ENCODE data around the gene CTNS. TPM values are rescaled to one million over a fixed set of nuclear protein-coding genes. Genes with fewer than 3 reads are reported as not detected.
A peak's percentile ranks its signal among the peaks of the same experiment; 100 is the strongest.

Gene CTNS
- total and polyA plus RNA-seq, 2 of the 13 experiments (the other 11 are each of a cell fraction or from before 2014, with no cell fraction given), result 9.5 to 13.7 TPM

DNA sequence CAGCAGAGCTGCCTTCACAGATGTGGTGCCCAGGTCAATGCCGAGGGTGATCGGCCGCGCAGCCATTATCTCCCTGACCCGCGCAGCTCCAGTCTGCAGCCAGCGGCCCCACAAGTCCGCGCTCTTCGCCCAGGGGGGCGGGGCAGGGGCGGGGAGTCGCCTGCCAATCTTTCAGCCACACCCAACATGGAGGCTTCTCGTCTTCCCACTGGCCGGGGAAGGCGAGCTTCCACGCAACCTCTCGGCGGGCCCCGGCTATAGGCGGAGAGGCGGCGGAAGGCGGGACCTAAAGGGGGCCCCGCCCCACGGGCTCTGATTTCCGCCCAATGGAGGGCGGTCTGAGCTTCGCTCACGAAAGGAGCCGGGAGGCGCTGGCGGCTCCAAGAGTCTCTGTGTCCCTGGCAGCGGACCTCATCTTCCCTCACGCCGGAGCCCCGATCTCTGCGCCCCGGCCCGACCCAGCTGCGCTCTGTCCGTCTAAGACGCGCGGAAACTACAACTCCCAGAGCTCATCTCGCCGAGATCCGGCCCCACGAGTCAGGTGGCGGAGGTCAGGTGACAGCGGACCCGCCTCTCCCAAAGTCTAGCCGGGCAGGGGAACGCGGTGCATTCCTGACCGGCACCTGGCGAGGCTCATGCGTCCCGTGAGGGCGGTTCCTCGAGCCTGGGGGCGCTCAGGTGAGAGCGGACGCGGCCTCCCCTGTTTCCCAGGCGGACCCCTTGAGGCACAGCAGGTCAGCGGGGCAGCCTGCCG is at the start of gene CTNS, which contains the start of gene SHPK (continued):
- TF ChIP-seq, protein P1, sequence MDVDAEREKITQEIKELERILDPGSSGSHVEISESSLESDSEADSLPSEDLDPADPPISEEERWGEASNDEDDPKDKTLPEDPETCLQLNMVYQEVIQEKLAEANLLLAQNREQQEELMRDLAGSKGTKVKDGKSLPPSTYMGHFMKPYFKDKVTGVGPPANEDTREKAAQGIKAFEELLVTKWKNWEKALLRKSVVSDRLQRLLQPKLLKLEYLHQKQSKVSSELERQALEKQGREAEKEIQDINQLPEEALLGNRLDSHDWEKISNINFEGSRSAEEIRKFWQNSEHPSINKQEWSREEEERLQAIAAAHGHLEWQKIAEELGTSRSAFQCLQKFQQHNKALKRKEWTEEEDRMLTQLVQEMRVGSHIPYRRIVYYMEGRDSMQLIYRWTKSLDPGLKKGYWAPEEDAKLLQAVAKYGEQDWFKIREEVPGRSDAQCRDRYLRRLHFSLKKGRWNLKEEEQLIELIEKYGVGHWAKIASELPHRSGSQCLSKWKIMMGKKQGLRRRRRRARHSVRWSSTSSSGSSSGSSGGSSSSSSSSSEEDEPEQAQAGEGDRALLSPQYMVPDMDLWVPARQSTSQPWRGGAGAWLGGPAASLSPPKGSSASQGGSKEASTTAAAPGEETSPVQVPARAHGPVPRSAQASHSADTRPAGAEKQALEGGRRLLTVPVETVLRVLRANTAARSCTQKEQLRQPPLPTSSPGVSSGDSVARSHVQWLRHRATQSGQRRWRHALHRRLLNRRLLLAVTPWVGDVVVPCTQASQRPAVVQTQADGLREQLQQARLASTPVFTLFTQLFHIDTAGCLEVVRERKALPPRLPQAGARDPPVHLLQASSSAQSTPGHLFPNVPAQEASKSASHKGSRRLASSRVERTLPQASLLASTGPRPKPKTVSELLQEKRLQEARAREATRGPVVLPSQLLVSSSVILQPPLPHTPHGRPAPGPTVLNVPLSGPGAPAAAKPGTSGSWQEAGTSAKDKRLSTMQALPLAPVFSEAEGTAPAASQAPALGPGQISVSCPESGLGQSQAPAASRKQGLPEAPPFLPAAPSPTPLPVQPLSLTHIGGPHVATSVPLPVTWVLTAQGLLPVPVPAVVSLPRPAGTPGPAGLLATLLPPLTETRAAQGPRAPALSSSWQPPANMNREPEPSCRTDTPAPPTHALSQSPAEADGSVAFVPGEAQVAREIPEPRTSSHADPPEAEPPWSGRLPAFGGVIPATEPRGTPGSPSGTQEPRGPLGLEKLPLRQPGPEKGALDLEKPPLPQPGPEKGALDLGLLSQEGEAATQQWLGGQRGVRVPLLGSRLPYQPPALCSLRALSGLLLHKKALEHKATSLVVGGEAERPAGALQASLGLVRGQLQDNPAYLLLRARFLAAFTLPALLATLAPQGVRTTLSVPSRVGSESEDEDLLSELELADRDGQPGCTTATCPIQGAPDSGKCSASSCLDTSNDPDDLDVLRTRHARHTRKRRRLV (CRISPR knock-in tag; IDR thresholded peaks at IDR 0.05), result peak; percentile 83; the same call in 1 of the 2 replicates
- no peak for TF ChIP-seq WIZ (CRISPR knock-in tag; IDR thresholded peaks at IDR 0.05)
- TF ChIP-seq SP140L (CRISPR knock-in tag; IDR thresholded peaks at IDR 0.05; ENCODE audit: borderline replicate concordance), result no peak
- no peak for TF ChIP-seq MLXIP (CRISPR knock-in tag; IDR thresholded peaks at IDR 0.05; ENCODE audit: borderline replicate concordance)
- TF ChIP-seq TAF1 (CRISPR knock-in tag; IDR thresholded peaks at IDR 0.05), result peak; percentile 88
- TF ChIP-seq HMGXB3 (CRISPR knock-in tag; IDR thresholded peaks at IDR 0.05; ENCODE audit: borderline replicate concordance), result no peak
- TF ChIP-seq YEATS2 (CRISPR knock-in tag; IDR thresholded peaks at IDR 0.05; ENCODE audit: borderline replicate concordance), result peak; percentile 36
- no peak for TF ChIP-seq SOX5 (CRISPR knock-in tag; IDR thresholded peaks at IDR 0.05; ENCODE audit: borderline replicate concordance)
- 0 out of 2 replicates have a peak, but pooled peaks have one; percentile 39 for TF ChIP-seq ZNF709 (CRISPR knock-in tag; IDR thresholded peaks at IDR 0.05)
- TF ChIP-seq KLF6 (CRISPR knock-in tag; IDR thresholded peaks at IDR 0.05), result 0 out of 2 replicates have a peak, but pooled peaks have one; percentile 12
- no peak for TF ChIP-seq ZNF382 (CRISPR knock-in tag; IDR thresholded peaks at IDR 0.05; ENCODE audit: borderline replicate concordance)
- peak; percentile 58; the same call in 1 of the 2 replicates for TF ChIP-seq ZNF788 (CRISPR knock-in tag; IDR thresholded peaks at IDR 0.05; ENCODE audit: borderline replicate concordance)

Data from HepG2 (cell line).